Pancreas (tissue), 10 donors: Measurements from ENCODE around the gene ADAMTS14. TPM values are rescaled to one million over a fixed set of nuclear protein-coding genes. Genes with fewer than 3 reads are reported as not detected.

Experiments
- ATAC-seq, 4 donors: fragments of 200-7000 bp; cut with Tn5 transposase; one replicate each; pipeline versions ENCODE4 v1.8.0 to v1.9.1; 2020; ENCODE audit warnings: mild to moderate bottlenecking in 4 of 4, moderate library complexity in 4 of 4
- DNase-seq, 6 donors: peaks; one replicate each; pipeline ENCODE4 v3.0.0-alpha.2; 2020
- FAIRE-seq: peaks from 2 replicates; lab custom pipeline; 2012; peaks lifted over from hg19 to GRCh38; lab: Jason Lieb, UNC
- H3K27ac ChIP-seq, 4 donors: fragments of 200-600 bp; sonication (generic); 1 replicate in 3 of 4; 2 replicates in 1 of 4; pipeline versions ENCODE4 v1.5.0 to v1.8.0; 2020
- H3K27me3 ChIP-seq, 4 donors: fragments of 200-600 bp; one replicate each; pipeline ENCODE4 v1.8.0; 2021
- H3K36me3 ChIP-seq, 3 donors: fragments of 200-600 bp; sonication (generic) in 1 of 3; one replicate each; pipeline versions ENCODE4 v1.5.0 to v1.8.0; 2020 to 2021
- H3K4me1 ChIP-seq, 3 donors: fragments of 200-600 bp; one replicate each; pipeline ENCODE4 v1.8.0; 2021
- H3K4me3 ChIP-seq, 4 donors: fragments of 200-600 bp; sonication (generic) in 2 of 4; one replicate each; pipeline versions ENCODE4 v1.5.0 to v1.8.0; 2020 to 2021
- H3K9me3 ChIP-seq, 4 donors: fragments of 200-600 bp; one replicate each; pipeline ENCODE4 v1.8.0; 2021
- CTCF ChIP-seq, 4 donors: fragments of 200-600 bp; sonication (generic) in 3 of 4; IDR thresholded peaks; one replicate each; pipeline versions ENCODE4 v1.5.0 to v1.8.0; 2021; ENCODE audit warnings: antibody characterized with exemption in 4 of 4
- WGBS, 2 donors: extraction: QIAGEN DNeasy Blood & Tissue Kit; methylation state at CpG; one replicate each; pipeline ENCODE4 v1.1.7; 2013; 5-methylcytosine and 5-hydroxymethylcytosine counted together
- intact Hi-C, 3 donors: fragments of 100-400 bp; cut with DNase I; formaldehyde crosslinking; loops; one replicate each; pipeline versions ENCODE4 v1.11.1 to v1.14.2; 2022
- polyA plus RNA-seq, 2 donors: library from polyadenylated mRNA; stranded (reverse); fragments of 200-250 nt; gene quantifications; one replicate each; pipeline ENCODE4 v1.2.3, GENCODE V29; 2013
- total RNA-seq, 6 donors: library from RNA; stranded (reverse); fragmentation: NEBNext Ultra II Directional in 4 of 6; extraction: Animal tissue kit (Norgen Biotek cat#: 25700) in 4 of 6; gene quantifications; one replicate each; pipeline versions ENCODE4 v1.2.1 to v1.2.4, GENCODE V29; 2021 to 2023
- donor health status: healthy with polysubstance abuse.
- donor health status: DM: no; HTN: no; CAD: no; lungs with moderate emphysema.
- donor health status: DM: no; HTN: no; CAD: no.
- donor health status: control.
- donor health status: control.
- donor health status: Bipolar disorder and iron deficiency.
- donor health status: DM: yes; HTN: yes; CAD: no.
- donor health status: DM: no; HTN: no; CAD: no.
- donor health status: DM: no; HTN: no; CAD: no.
- donor health status: DM: yes; HTN: yes; CAD: no.

Gene ADAMTS14
- total and polyA plus RNA-seq, 8 donors = 0.06 to 2.2 (median 0.23) TPM; not detected in 2

- DNase-seq (no peak), ATAC-seq (no peak)
These were observed 4.2 kb downstream of the ADAMTS14 start for GRCh38 chr10:70676511-70676910.

GRCh38 chr10:70677016-70677415 is 4.7 kb downstream of the ADAMTS14 start:
- FAIRE-seq (no peak), ATAC-seq (no peak), DNase-seq (no peak)
- Histone ChIP-seq H3K36me3 (no peaks in the 10 kb centered on the region), H3K9me3 (no peaks in the 10 kb centered on the region), H3K4me3 (no peak overlapping the region), H3K27ac (no peak overlapping the region), H3K4me1 (no peaks in the 10 kb centered on the region), H3K27me3 (peaks cover 0 to 1% (median 0%) of the 10 kb centered on the region in 4 donors)
- 69 to 81% methylated on average over 5 of the region's 5 CpGs for WGBS, 2 donors
- no peak for TF ChIP-seq CTCF (IDR thresholded peaks at IDR 0.05)
- intact Hi-C loops = no loop called here

More at GRCh38 chr10:70676511-70676910, 4.2 kb downstream of the ADAMTS14 start:
- no peak overlapping the region for H3K4me3 ChIP-seq
- no peak overlapping the region for H3K27ac ChIP-seq
- peaks cover 0 to 6% (median 0%) of the 10 kb centered on the region in 4 donors for H3K27me3 ChIP-seq
- intact Hi-C loops = no loop called here
- TF ChIP-seq CTCF (IDR thresholded peaks at IDR 0.05) = no peak
- H3K36me3 ChIP-seq = no peaks in the 10 kb centered on the region
- H3K9me3 ChIP-seq = no peaks in the 10 kb centered on the region
- FAIRE-seq = no peak
- 62 to 72% methylated on average over 6 of the region's 6 CpGs for WGBS, 2 donors
- H3K4me1 ChIP-seq = no peaks in the 10 kb centered on the region

- no peaks in the 10 kb centered on the region for H3K4me1 ChIP-seq
- WGBS, 2 donors = 65 to 68% methylated on average over 9 of the region's 9 CpGs
- ATAC-seq (no peak), DNase-seq (no peak), FAIRE-seq (no peak)
- H3K4me3 ChIP-seq = no peak overlapping the region
- no peaks in the 10 kb centered on the region for H3K9me3 ChIP-seq
- intact Hi-C loops = no loop called here
- no peak overlapping the region for H3K27ac ChIP-seq
- no peak for TF ChIP-seq CTCF (IDR thresholded peaks at IDR 0.05)
- no peaks in the 10 kb centered on the region for H3K36me3 ChIP-seq
- no peaks in the 10 kb centered on the region for H3K27me3 ChIP-seq
These were observed 5.4 kb downstream of the ADAMTS14 start for GRCh38 chr10:70677620-70678249.

- WGBS, 2 donors = 83 to 92% methylated on average over 3 of the region's 3 CpGs
- H3K27ac ChIP-seq = no peak overlapping the region
- H3K4me3 ChIP-seq = no peak overlapping the region
- FAIRE-seq (no peak), DNase-seq (no peak), ATAC-seq (no peak)
- intact Hi-C loops = no loop called here
- no peaks in the 10 kb centered on the region for H3K36me3 ChIP-seq
- no peaks in the 10 kb centered on the region for H3K4me1 ChIP-seq
- no peak for TF ChIP-seq CTCF (IDR thresholded peaks at IDR 0.05)
- no peaks in the 10 kb centered on the region for H3K9me3 ChIP-seq
- H3K27me3 ChIP-seq = no peaks in the 10 kb centered on the region
These were observed 5.9 kb downstream of the ADAMTS14 start for GRCh38 chr10:70678250-70678635.

GRCh38 chr10:70678757-70679489 is 6.6 kb downstream of the ADAMTS14 start:
- H3K27ac ChIP-seq = no peak overlapping the region
- no peaks in the 10 kb centered on the region for H3K36me3 ChIP-seq
- DNase-seq (no peak), FAIRE-seq (no peak), ATAC-seq (no peak)
- 80 to 88% methylated on average over 3 of the region's 3 CpGs for WGBS, 2 donors
- TF ChIP-seq CTCF (IDR thresholded peaks at IDR 0.05) = no peak
- no peaks in the 10 kb centered on the region for H3K27me3 ChIP-seq
- H3K4me3 ChIP-seq = no peak overlapping the region
- intact Hi-C loops = no loop called here
- H3K9me3 ChIP-seq = no peaks in the 10 kb centered on the region
- H3K4me1 ChIP-seq = no peaks in the 10 kb centered on the region
